Mesenchymal stem cell (in vitro differentiated cells and primary cell): ENCODE measurements around the gene ACBD6.
A peak's percentile ranks its signal among the peaks of the same experiment; 100 is the strongest.
"Not testable (repeated sequence)": the region's sequence is repeated elsewhere in the genome, so short reads cannot be mapped to it uniquely, and the experiment has no call there.

Source experiments
- DNase-seq: peaks from one replicate; pipeline ENCODE4 v3.0.0-alpha.2; 2013
- H2AFZ ChIP-seq: one replicate; pipeline ENCODE4 v1.6.1; 2013; ENCODE audit warnings: low read depth, mild to moderate bottlenecking, control low read depth, inconsistent platforms, low read length, moderate library complexity
- H2AK5ac ChIP-seq: 2 replicates; pipeline ENCODE4 v1.6.1; 2013; ENCODE audit warnings: low read length, moderate library complexity, mild to moderate bottlenecking, inconsistent platforms; ENCODE audit not compliant: severe bottlenecking
- H2BK120ac ChIP-seq: one replicate; pipeline ENCODE4 v1.6.1; 2013; ENCODE audit warnings: low read depth, mild to moderate bottlenecking, inconsistent platforms, low read length, moderate library complexity
- H2BK12ac ChIP-seq, 2 experiments: one replicate each; pipeline ENCODE4 v1.6.1; 2013; ENCODE audit warnings: inconsistent platforms in 2 of 2, low read length in 2 of 2, mild to moderate bottlenecking in 2 of 2, moderate library complexity in 2 of 2, control low read depth in 1 of 2
- H2BK15ac ChIP-seq: one replicate; pipeline ENCODE4 v1.6.1; 2013; ENCODE audit warnings: mild to moderate bottlenecking, low read depth, inconsistent platforms; ENCODE audit not compliant: poor library complexity, severe bottlenecking
- H2BK5ac ChIP-seq: 2 replicates; pipeline ENCODE4 v1.6.1; 2013; ENCODE audit warnings: low read depth, mild to moderate bottlenecking, low read length, control low read depth, inconsistent platforms; ENCODE audit not compliant: poor library complexity, severe bottlenecking
- H3K14ac ChIP-seq, 2 experiments: one replicate each; pipeline ENCODE4 v1.6.1; 2013; ENCODE audit warnings: inconsistent platforms in 2 of 2, low read length in 2 of 2, control low read depth in 1 of 2, mild to moderate bottlenecking in 1 of 2, moderate library complexity in 1 of 2
- H3K18ac ChIP-seq, 2 experiments: one replicate each; pipeline ENCODE4 v1.6.1; 2013; ENCODE audit warnings: inconsistent platforms in 2 of 2, low read length in 2 of 2, control low read depth in 1 of 2, low read depth in 1 of 2, mild to moderate bottlenecking in 1 of 2
- H3K23ac ChIP-seq, 2 experiments: one replicate each; pipeline ENCODE4 v1.6.1; 2013; ENCODE audit warnings: inconsistent platforms in 2 of 2, low read length in 2 of 2, mild to moderate bottlenecking in 2 of 2, moderate library complexity in 2 of 2, control low read depth in 1 of 2
- H3K27ac ChIP-seq: 2 replicates; pipeline ENCODE4 v1.5.1; 2013; ENCODE audit warnings: mild to moderate bottlenecking, moderate library complexity, low read length, control low read depth, inconsistent platforms; ENCODE audit not compliant: poor library complexity, severe bottlenecking
- H3K27me3 ChIP-seq, 2 experiments: 2 replicates each; pipeline versions ENCODE4 v1.6.1 to v1.7.0; 2013; ENCODE audit warnings: low read length in 2 of 2, mild to moderate bottlenecking in 2 of 2, moderate library complexity in 2 of 2, control low read depth in 1 of 2, inconsistent platforms in 1 of 2; ENCODE audit not compliant: control insufficient read depth in 1 of 2, insufficient read depth in 1 of 2
- H3K36me3 ChIP-seq, 2 experiments: 2 replicates each; pipeline versions ENCODE4 v1.6.1 to v1.7.0; 2013; ENCODE audit warnings: low read length in 2 of 2, control low read depth in 1 of 2, inconsistent platforms in 1 of 2, low read depth in 1 of 2, mild to moderate bottlenecking in 1 of 2; ENCODE audit not compliant: insufficient read depth in 2 of 2, control insufficient read depth in 1 of 2
- H3K4ac ChIP-seq, 2 experiments: one replicate each; pipeline ENCODE4 v1.6.1; 2013; ENCODE audit warnings: inconsistent platforms in 2 of 2, low read length in 2 of 2, mild to moderate bottlenecking in 2 of 2, moderate library complexity in 2 of 2, control low read depth in 1 of 2, low read depth in 1 of 2
- H3K4me1 ChIP-seq: 2 replicates; pipeline ENCODE4 v1.6.1; 2013; ENCODE audit warnings: low read depth, low read length, control low read depth; ENCODE audit not compliant: control insufficient read depth, insufficient read depth
- H3K4me2 ChIP-seq: 2 replicates; pipeline ENCODE4 v1.6.1; 2013; ENCODE audit warnings: low read length, mild to moderate bottlenecking, inconsistent platforms; ENCODE audit not compliant: poor library complexity, severe bottlenecking
- H3K4me3 ChIP-seq, 2 experiments: 2 replicates each; pipeline versions ENCODE4 v1.5.1 to v1.7.0; 2013; ENCODE audit warnings: low read length in 2 of 2, mild to moderate bottlenecking in 2 of 2, control low read depth in 1 of 2, low read depth in 1 of 2; ENCODE audit not compliant: insufficient read depth in 1 of 2
- H3K79me1 ChIP-seq: replicated peaks from 2 replicates; pipeline ENCODE4 v1.6.1; 2013; ENCODE audit warnings: mild to moderate bottlenecking, control low read depth, low read length, inconsistent platforms; ENCODE audit not compliant: poor library complexity, severe bottlenecking
- H3K9ac ChIP-seq: 2 replicates; pipeline ENCODE4 v1.7.0; 2013; ENCODE audit warnings: mild to moderate bottlenecking, low read length, moderate library complexity
- H3K9me3 ChIP-seq: 2 replicates; pipeline ENCODE4 v1.7.0; 2013; ENCODE audit warnings: mild to moderate bottlenecking, low read length; ENCODE audit not compliant: control insufficient read depth
- H4K8ac ChIP-seq: one replicate; pipeline ENCODE4 v1.6.1; 2013; ENCODE audit warnings: inconsistent platforms, mild to moderate bottlenecking, low read length, moderate library complexity
- H4K91ac ChIP-seq: one replicate; pipeline ENCODE4 v1.6.1; 2013; ENCODE audit warnings: mild to moderate bottlenecking, low read length, inconsistent platforms
- WGBS: methylation state at CpG from one replicate; pipeline ENCODE4 v1.1.7; 2013; ENCODE audit warnings: mixed read lengths; 5-methylcytosine and 5-hydroxymethylcytosine counted together

The ACBD6 gene

GRCh38 chr1:180421614-180422013 lies 80.8 kb downstream of the ACBD6 start:
- H3K18ac ChIP-seq: no peak overlapping the region

GRCh38 chr1:180421145-180421544 lies 81.2 kb downstream of the ACBD6 start:
- not testable (repeated sequence) for H3K18ac ChIP-seq, H3K4ac ChIP-seq, H2AFZ ChIP-seq, H3K23ac ChIP-seq, H2BK120ac ChIP-seq, H3K27ac ChIP-seq, H3K4me2 ChIP-seq, H4K91ac ChIP-seq, H4K8ac ChIP-seq, H2BK12ac ChIP-seq, H3K9ac ChIP-seq, H3K4me3 ChIP-seq, H2AK5ac ChIP-seq, H2BK15ac ChIP-seq, H3K4me1 ChIP-seq, H3K9me3 ChIP-seq, DNase-seq, H3K27me3 ChIP-seq, H2BK5ac ChIP-seq
- H3K79me1 ChIP-seq: peaks cover 12% of the 10 kb centered on the region
- 100% methylated on average over 1 of the region's 1 CpG for WGBS
- H3K36me3 ChIP-seq: peaks cover 0 to 21% of the 10 kb centered on the region in 2 experiments
- peak overlapping the region in 1 of 2 experiments; percentile 41 for H3K14ac ChIP-seq

More at GRCh38 chr1:180421614-180422013, 80.8 kb downstream of the ACBD6 start:
- Histone ChIP-seq H3K27me3 (no peaks in the 10 kb centered on the region), H2AK5ac (no peak overlapping the region), H3K4me2 (no peak overlapping the region), H2BK120ac (no peak overlapping the region), H3K4me1 (no peaks in the 10 kb centered on the region), H2BK12ac (no peak overlapping the region), H3K14ac (no peak overlapping the region), H3K9ac (no peak overlapping the region), H3K4ac (no peak overlapping the region), H2AFZ (no peak overlapping the region), H2BK5ac (no peak overlapping the region), H3K79me1 (peaks cover 12% of the 10 kb centered on the region), H2BK15ac (no peak overlapping the region), H3K36me3 (peaks cover 0 to 21% of the 10 kb centered on the region in 2 experiments), H3K27ac (no peak overlapping the region), H4K91ac (no peak overlapping the region), H3K23ac (no peak overlapping the region), H4K8ac (no peak overlapping the region), H3K4me3 (no peak overlapping the region), H3K9me3 (no peaks in the 10 kb centered on the region)
- no peak for DNase-seq
- 85% methylated on average over 1 of the region's 1 CpG for WGBS

- H4K91ac ChIP-seq: no peak overlapping the region
- 70% methylated on average over 2 of the region's 2 CpGs for WGBS
- no peak overlapping the region for H2BK120ac ChIP-seq
- no peak overlapping the region for H2BK12ac ChIP-seq
- H2BK15ac ChIP-seq: no peak overlapping the region
- H3K36me3 ChIP-seq: peaks cover 3 to 28% of the 10 kb centered on the region in 2 experiments
- no peaks in the 10 kb centered on the region for H3K27me3 ChIP-seq
- H2AK5ac ChIP-seq: no peak overlapping the region
- H3K4me3 ChIP-seq: no peak overlapping the region
- H2AFZ ChIP-seq: no peak overlapping the region
- no peaks in the 10 kb centered on the region for H3K4me1 ChIP-seq
- H3K23ac ChIP-seq: no peak overlapping the region
- H2BK5ac ChIP-seq: no peak overlapping the region
- DNase-seq: peak; percentile 28
- no peaks in the 10 kb centered on the region for H3K9me3 ChIP-seq
- H3K9ac ChIP-seq: no peak overlapping the region
- H3K4ac ChIP-seq: no peak overlapping the region
- no peak overlapping the region for H3K27ac ChIP-seq
- no peak overlapping the region for H3K18ac ChIP-seq
- no peak overlapping the region for H3K4me2 ChIP-seq
- H4K8ac ChIP-seq: no peak overlapping the region
- no peak overlapping the region for H3K14ac ChIP-seq
- H3K79me1 ChIP-seq: peaks cover 9% of the 10 kb centered on the region
These were observed 86.3 kb downstream of the ACBD6 start for GRCh38 chr1:180415985-180416633.

- no peaks in the 10 kb centered on the region for H3K4me1 ChIP-seq
- 95% methylated on average over 7 of the region's 8 CpGs for whole genome bisulfite sequencing
These were observed 87.0 kb downstream of the ACBD6 start for GRCh38 chr1:180415236-180415848.

More at GRCh38 chr1:180415236-180415848, 87.0 kb downstream of the ACBD6 start:
- no peak overlapping the region for H2BK120ac ChIP-seq
- no peak overlapping the region for H2AK5ac ChIP-seq
- H3K79me1 ChIP-seq: peaks cover 8% of the 10 kb centered on the region
- no peak for DNase-seq
- no peak overlapping the region for H4K91ac ChIP-seq
- H4K8ac ChIP-seq: no peak overlapping the region
- no peak overlapping the region for H2AFZ ChIP-seq
- H3K23ac ChIP-seq: no peak overlapping the region
- no peak overlapping the region for H3K4me2 ChIP-seq
- no peak overlapping the region for H3K27ac ChIP-seq
- no peaks in the 10 kb centered on the region for H3K9me3 ChIP-seq
- H2BK5ac ChIP-seq: no peak overlapping the region
- no peak overlapping the region for H2BK12ac ChIP-seq
- H3K9ac ChIP-seq: no peak overlapping the region
- H3K4me3 ChIP-seq: no peak overlapping the region
- H2BK15ac ChIP-seq: no peak overlapping the region
- no peaks in the 10 kb centered on the region for H3K27me3 ChIP-seq
- H3K18ac ChIP-seq: no peak overlapping the region
- H3K4ac ChIP-seq: no peak overlapping the region
- H3K14ac ChIP-seq: no peak overlapping the region
- peaks cover 3 to 32% of the 10 kb centered on the region in 2 experiments for H3K36me3 ChIP-seq
